Astrocyte (in vitro differentiated cells and primary cell): ENCODE measurements around the gene UBTD1.

Experiments used
- CTCF ChIP-seq: IDR thresholded peaks from 2 replicates; pipeline ENCODE4 v1.5.1; 2011; ENCODE audit warnings: low read depth, mild to moderate bottlenecking, inconsistent platforms, low read length, moderate library complexity; ENCODE audit not compliant: insufficient read depth
- EZH2 ChIP-seq: IDR thresholded peaks from 2 replicates; pipeline ENCODE4 v1.6.1; 2012; ENCODE audit warnings: mild to moderate bottlenecking, low read length, inconsistent platforms; ENCODE audit not compliant: insufficient read depth

DNA sequence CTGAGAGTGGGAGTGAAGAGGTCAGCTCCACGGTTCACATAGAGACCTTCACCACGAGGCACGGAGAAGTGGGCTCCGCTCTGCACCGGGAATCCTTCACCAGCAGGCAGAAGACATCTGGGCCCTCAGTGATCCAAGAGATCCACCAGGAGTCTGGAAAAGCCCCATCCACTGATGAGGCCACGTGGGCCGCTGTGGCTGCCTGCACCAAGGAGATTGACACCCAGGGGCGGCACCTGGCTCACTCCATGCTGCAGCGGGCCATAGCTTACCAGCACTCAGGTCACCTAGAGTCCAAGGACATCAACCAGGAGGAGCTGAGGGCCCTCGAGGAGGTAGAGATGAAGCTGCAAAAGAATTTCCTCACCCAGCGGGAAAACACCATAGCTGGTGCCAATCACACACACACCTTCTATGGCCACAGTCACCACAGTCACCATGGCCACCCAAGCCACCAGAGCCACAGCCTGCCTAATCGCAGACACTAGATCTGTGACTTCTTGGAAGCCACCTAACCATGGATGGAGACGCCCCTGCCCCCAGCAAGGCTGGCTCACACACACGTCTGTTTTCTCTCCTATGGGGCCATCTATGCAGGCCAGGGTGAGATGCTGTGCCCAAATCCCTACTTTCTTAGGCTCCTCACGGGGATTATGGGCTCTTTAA is 91.5 kb downstream of the UBTD1 start:
- no peak for TF ChIP-seq CTCF
- TF ChIP-seq EZH2, result no peak
